IgD-negative memory B cell (primary cell): ENCODE measurements around the gene SETD1A. TPM values are rescaled to one million over a fixed set of nuclear protein-coding genes. Genes with fewer than 3 reads are reported as not detected.
A peak's percentile ranks its signal among the peaks of the same experiment; 100 is the strongest.

Experiments used
- H3K27ac Mint-ChIP-seq, 3 donors: one replicate each; pipeline ENCODE4 v1.8.0; 2020 to 2022; ENCODE audit warnings: mild to moderate bottlenecking in 3 of 3, mixed read lengths in 3 of 3, moderate library complexity in 1 of 3
- H3K27me3 Mint-ChIP-seq: one replicate; pipeline ENCODE4 v1.8.0; 2021; ENCODE audit warnings: mixed read lengths
- H3K36me3 Mint-ChIP-seq: one replicate; pipeline ENCODE4 v1.8.0; 2020; ENCODE audit warnings: mild to moderate bottlenecking, mixed read lengths
- H3K4me1 Mint-ChIP-seq, 3 donors: one replicate each; pipeline ENCODE4 v1.8.0; 2020 to 2022; ENCODE audit warnings: mixed read lengths in 3 of 3, mild to moderate bottlenecking in 1 of 3
- H3K4me3 Mint-ChIP-seq, 4 donors: one replicate each; pipeline ENCODE4 v1.8.0; 2020 to 2022; ENCODE audit warnings: mild to moderate bottlenecking in 4 of 4, mixed read lengths in 4 of 4, moderate library complexity in 3 of 4
- H3K9me3 Mint-ChIP-seq, 3 donors: one replicate each; pipeline ENCODE4 v1.8.0; 2020 to 2021; ENCODE audit warnings: mixed read lengths in 3 of 3, mild to moderate bottlenecking in 1 of 3
- polyA plus RNA-seq: library from polyadenylated mRNA; unstranded; fragments of 300-500 nt; fragmentation: Illumina TruSeq; gene quantifications from one replicate; pipeline ENCODE4 v1.2.3, GENCODE V29; 2021

SETD1A gene
- polyA plus RNA-seq, 1 donor from 2014 or later = 3.0 TPM

- no peak overlapping the region for H3K4me3 Mint-ChIP-seq
- peaks cover 0 to 2% (median 0%) of the 10 kb centered on the region in 3 donors for H3K4me1 Mint-ChIP-seq
- no peak overlapping the region for H3K27ac Mint-ChIP-seq
- peaks cover 6% of the 10 kb centered on the region for H3K36me3 Mint-ChIP-seq
- H3K9me3 Mint-ChIP-seq = no peaks in the 10 kb centered on the region
- H3K27me3 Mint-ChIP-seq = no peaks in the 10 kb centered on the region
Measured at GRCh38 chr16:30977502-30977901, 19.9 kb downstream of the SETD1A start.

- no peaks in the 10 kb centered on the region for H3K9me3 Mint-ChIP-seq
- peaks cover 0 to 2% (median 0%) of the 10 kb centered on the region in 3 donors for H3K4me1 Mint-ChIP-seq
- no peak overlapping the region for H3K27ac Mint-ChIP-seq
- H3K4me3 Mint-ChIP-seq = no peak overlapping the region
- no peaks in the 10 kb centered on the region for H3K27me3 Mint-ChIP-seq
- H3K36me3 Mint-ChIP-seq = peaks cover 4% of the 10 kb centered on the region
Measured at GRCh38 chr16:30979170-30980022, 21.8 kb downstream of the SETD1A start.

- H3K27ac Mint-ChIP-seq = no peak overlapping the region
- H3K36me3 Mint-ChIP-seq = peaks cover 3% of the 10 kb centered on the region
- H3K4me1 Mint-ChIP-seq = peaks cover 0 to 2% (median 0%) of the 10 kb centered on the region in 3 donors
- H3K4me3 Mint-ChIP-seq = no peak overlapping the region
- H3K9me3 Mint-ChIP-seq = no peaks in the 10 kb centered on the region
- H3K27me3 Mint-ChIP-seq = no peaks in the 10 kb centered on the region
Measured at GRCh38 chr16:30980023-30980371, 22.4 kb downstream of the SETD1A start.

GRCh38 chr16:30980434-30980833 lies 22.9 kb downstream of the SETD1A start:
- H3K4me1 Mint-ChIP-seq = peaks cover 0 to 4% (median 0%) of the 10 kb centered on the region in 3 donors
- no peaks in the 10 kb centered on the region for H3K27me3 Mint-ChIP-seq
- no peak overlapping the region for H3K4me3 Mint-ChIP-seq
- H3K27ac Mint-ChIP-seq = no peak overlapping the region
- H3K36me3 Mint-ChIP-seq = peaks cover 3% of the 10 kb centered on the region
- no peaks in the 10 kb centered on the region for H3K9me3 Mint-ChIP-seq

GRCh38 chr16:30980959-30981358 lies 23.4 kb downstream of the SETD1A start:
- Mint-ChIP-seq H3K27me3 (no peaks in the 10 kb centered on the region), H3K4me1 (peaks cover 0 to 4% (median 0%) of the 10 kb centered on the region in 3 donors), H3K27ac (no peak overlapping the region), H3K9me3 (no peaks in the 10 kb centered on the region), H3K4me3 (no peak overlapping the region), H3K36me3 (peaks cover 3% of the 10 kb centered on the region)

- no peak overlapping the region for H3K27ac Mint-ChIP-seq
- no peaks in the 10 kb centered on the region for H3K9me3 Mint-ChIP-seq
- peak overlapping the region in 1 of 4 donors; percentile 52 for H3K4me3 Mint-ChIP-seq
- peaks cover 3% of the 10 kb centered on the region for H3K36me3 Mint-ChIP-seq
- no peaks in the 10 kb centered on the region for H3K27me3 Mint-ChIP-seq
- peaks cover 0 to 4% (median 0%) of the 10 kb centered on the region in 3 donors for H3K4me1 Mint-ChIP-seq
Measured at GRCh38 chr16:30982548-30983288, 25.2 kb downstream of the SETD1A start.

GRCh38 chr16:30983289-30983889 lies 25.8 kb downstream of the SETD1A start:
- Mint-ChIP-seq H3K27ac (no peak overlapping the region), H3K27me3 (no peaks in the 10 kb centered on the region), H3K4me3 (peak overlapping the region in 1 of 4 donors; percentile 52), H3K36me3 (peaks cover 3% of the 10 kb centered on the region), H3K9me3 (no peaks in the 10 kb centered on the region), H3K4me1 (peaks cover 0 to 4% (median 0%) of the 10 kb centered on the region in 3 donors)

- Mint-ChIP-seq H3K9me3 (no peaks in the 10 kb centered on the region), H3K4me3 (no peak overlapping the region), H3K36me3 (no peaks in the 10 kb centered on the region), H3K4me1 (peaks cover 0 to 2% (median 0%) of the 10 kb centered on the region in 3 donors), H3K27ac (no peak overlapping the region), H3K27me3 (no peaks in the 10 kb centered on the region)
Measured at GRCh38 chr16:30983898-30984610, 26.5 kb downstream of the SETD1A start.

GRCh38 chr16:30984669-30985400 lies 27.3 kb downstream of the SETD1A start, which contains the start of gene HSD3B7:
Gene HSD3B7 (plus strand): TSS chr16:30985207. CDS start chr16:30985659, 452 bp downstream.
- H3K36me3 Mint-ChIP-seq = no peaks in the 10 kb centered on the region
- no peak within 1 kb of the TSS for H3K4me3 Mint-ChIP-seq
- H3K4me1 Mint-ChIP-seq = peaks cover 0 to 2% (median 0%) of the 10 kb centered on the region in 3 donors
- no peaks in the 10 kb centered on the region for H3K9me3 Mint-ChIP-seq
- peak within 1 kb of the TSS in 1 of 3 donors; percentile 69 for H3K27ac Mint-ChIP-seq
- no peaks in the 10 kb centered on the region for H3K27me3 Mint-ChIP-seq

- Mint-ChIP-seq H3K4me1 (peaks cover 0 to 2% (median 0%) of the 10 kb centered on the region in 3 donors), H3K27ac (no peak overlapping the region), H3K36me3 (no peaks in the 10 kb centered on the region), H3K27me3 (no peaks in the 10 kb centered on the region), H3K9me3 (no peaks in the 10 kb centered on the region), H3K4me3 (no peak overlapping the region)
Measured at GRCh38 chr16:30985401-30986128, 28.0 kb downstream of the SETD1A start.

- Mint-ChIP-seq H3K27ac (peak overlapping the region in 1 of 3 donors; percentile 60), H3K4me3 (no peak overlapping the region), H3K36me3 (no peaks in the 10 kb centered on the region), H3K27me3 (no peaks in the 10 kb centered on the region), H3K4me1 (peaks cover 0 to 2% (median 0%) of the 10 kb centered on the region in 3 donors), H3K9me3 (no peaks in the 10 kb centered on the region)
Measured at GRCh38 chr16:30986129-30986991, 28.8 kb downstream of the SETD1A start.

GRCh38 chr16:30987581-30988190 lies 30.1 kb downstream of the SETD1A start:
- H3K27ac Mint-ChIP-seq = no peak overlapping the region

More at GRCh38 chr16:30987581-30988190, 30.1 kb downstream of the SETD1A start:
- Mint-ChIP-seq H3K9me3 (no peaks in the 10 kb centered on the region), H3K36me3 (no peaks in the 10 kb centered on the region), H3K4me3 (no peak overlapping the region), H3K4me1 (peaks cover 0 to 2% (median 0%) of the 10 kb centered on the region in 3 donors), H3K27me3 (no peaks in the 10 kb centered on the region)
